Gastroesophageal sphincter (tissue), 4 donors: ENCODE results near the gene NPR1. TPM values are rescaled to one million over a fixed set of nuclear protein-coding genes. Genes with fewer than 3 reads are reported as not detected.

Experiments
- ATAC-seq: fragments of 150-250 bp; one replicate; pipeline ENCODE4 v1.9.1; 2016; ENCODE audit warnings: mild to moderate bottlenecking, moderate library complexity
- H3K27ac ChIP-seq, 4 donors: fragments of 200-600 bp; sonication (generic) in 3 of 4; 1 replicate in 3 of 4; 2 replicates in 1 of 4; pipeline ENCODE4 v1.5.1; 2016 to 2019
- H3K27me3 ChIP-seq: fragments of 200-600 bp; sonication (generic); one replicate; pipeline ENCODE4 v1.5.1; 2019
- H3K36me3 ChIP-seq, 2 donors: fragments of 200-600 bp; sonication (generic); one replicate each; pipeline ENCODE4 v1.5.1; 2019; ENCODE audit warnings: control low read depth in 1 of 2
- H3K4me1 ChIP-seq, 3 donors: fragments of 200-600 bp; sonication (generic); 1 replicate in 2 of 3; 2 replicates in 1 of 3; pipeline ENCODE4 v1.5.1; 2016 to 2019; ENCODE audit warnings: control low read depth in 2 of 3
- H3K4me3 ChIP-seq, 2 donors: fragments of 200-600 bp; sonication (generic); one replicate each; pipeline ENCODE4 v1.5.1; 2019; ENCODE audit warnings: mild to moderate bottlenecking in 1 of 2, moderate library complexity in 1 of 2
- H3K9me3 ChIP-seq, 3 donors: fragments of 200-600 bp; sonication (generic); one replicate each; pipeline ENCODE4 v1.5.1; 2017 to 2019; ENCODE audit warnings: control low read depth in 2 of 3
- EP300 ChIP-seq: sonication (generic); formaldehyde crosslinking; IDR thresholded peaks from one replicate; pipeline ENCODE4 v1.6.1; 2017; ENCODE audit warnings: antibody characterized with exemption, mild to moderate bottlenecking
- POLR2A ChIP-seq, 2 donors: fragments of 450-650 bp; IDR thresholded peaks; one replicate each; pipeline ENCODE4 v1.6.1; 2017; ENCODE audit warnings: antibody characterized with exemption in 2 of 2, mild to moderate bottlenecking in 2 of 2, moderate library complexity in 1 of 2
- POLR2AphosphoS5 ChIP-seq: sonication (generic); formaldehyde crosslinking; IDR thresholded peaks from one replicate; pipeline ENCODE4 v1.6.1; 2017; ENCODE audit warnings: antibody characterized with exemption
- WGBS, 2 donors: methylation state at CpG; one replicate each; pipeline ENCODE4 v1.1.5; 2018; ENCODE audit warnings: low coverage in 1 of 2; 5-methylcytosine and 5-hydroxymethylcytosine counted together
- total RNA-seq, 4 donors: library from RNA; depleted of rRNA; stranded (reverse); fragments of >200 nt; gene quantifications; one replicate each; pipeline ENCODE4 v1.1.0, GENCODE V29; 2016
- TF ChIP-seq, protein P1 (sequence below), 4 experiments: fragments of 200-600 bp in 2 of 4; fragments of 450-650 bp in 2 of 4; sonication (generic) in 1 of 4; IDR thresholded peaks; one replicate each; pipeline ENCODE4 v1.5.1; 2017 to 2019; ENCODE audit warnings: antibody characterized with exemption in 4 of 4, mild to moderate bottlenecking in 2 of 4, moderate library complexity in 2 of 4

NPR1 gene
- total RNA-seq, 4 donors from 2014 or later, result 36.7 to 57.0 (median 46.7) TPM

DNA sequence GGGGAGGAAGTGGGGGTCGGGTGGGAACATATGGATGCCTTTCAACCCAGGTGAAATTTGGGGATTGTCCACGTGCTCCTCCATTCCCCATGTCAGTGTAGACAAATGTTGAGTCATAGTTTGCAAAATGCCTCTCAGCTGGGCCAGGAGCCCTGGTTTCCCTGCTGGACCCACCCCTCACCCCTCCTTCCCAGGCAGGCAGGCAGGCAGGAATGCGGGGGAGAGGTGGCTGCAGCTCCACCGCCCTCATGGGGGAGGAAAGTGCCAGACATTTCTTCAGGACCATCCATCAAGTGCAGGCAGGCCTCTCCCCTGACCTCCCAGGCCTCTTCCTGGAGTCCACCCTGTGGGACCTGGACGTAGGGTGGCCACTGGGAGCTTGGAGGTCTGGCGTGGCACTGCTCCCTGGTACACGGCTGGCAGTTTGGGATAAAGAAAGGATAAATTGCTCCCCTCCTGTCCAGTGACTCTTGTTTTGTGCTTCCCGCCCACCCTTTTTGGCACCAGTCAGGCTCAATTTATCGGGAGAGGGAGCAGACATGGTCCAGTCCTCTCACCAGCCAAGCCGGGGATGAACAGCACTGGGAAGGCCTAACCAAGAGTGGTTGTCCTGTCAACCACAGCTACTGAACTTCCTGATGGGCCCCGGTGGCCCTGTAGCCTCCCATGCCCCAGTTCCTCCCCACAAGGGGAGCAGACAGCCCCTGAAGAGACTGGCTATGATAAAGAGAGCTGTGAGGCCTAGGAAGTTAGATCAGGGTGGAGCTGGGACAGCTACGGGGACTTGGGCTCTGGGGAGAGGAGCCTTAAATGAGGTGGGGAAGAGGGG, 18.9 kb downstream of the NPR1 start:
- no peaks in the 10 kb centered on the region for H3K9me3 ChIP-seq
- peak overlapping the region; percentile 83 to 97 (median 92) for H3K27ac ChIP-seq
- 40 to 54% methylated on average over 4 of the region's 12 CpGs for WGBS, 2 donors
- ATAC-seq, result peak; percentile 85
- H3K36me3 ChIP-seq, result no peaks in the 10 kb centered on the region
- TF ChIP-seq, protein P1, sequence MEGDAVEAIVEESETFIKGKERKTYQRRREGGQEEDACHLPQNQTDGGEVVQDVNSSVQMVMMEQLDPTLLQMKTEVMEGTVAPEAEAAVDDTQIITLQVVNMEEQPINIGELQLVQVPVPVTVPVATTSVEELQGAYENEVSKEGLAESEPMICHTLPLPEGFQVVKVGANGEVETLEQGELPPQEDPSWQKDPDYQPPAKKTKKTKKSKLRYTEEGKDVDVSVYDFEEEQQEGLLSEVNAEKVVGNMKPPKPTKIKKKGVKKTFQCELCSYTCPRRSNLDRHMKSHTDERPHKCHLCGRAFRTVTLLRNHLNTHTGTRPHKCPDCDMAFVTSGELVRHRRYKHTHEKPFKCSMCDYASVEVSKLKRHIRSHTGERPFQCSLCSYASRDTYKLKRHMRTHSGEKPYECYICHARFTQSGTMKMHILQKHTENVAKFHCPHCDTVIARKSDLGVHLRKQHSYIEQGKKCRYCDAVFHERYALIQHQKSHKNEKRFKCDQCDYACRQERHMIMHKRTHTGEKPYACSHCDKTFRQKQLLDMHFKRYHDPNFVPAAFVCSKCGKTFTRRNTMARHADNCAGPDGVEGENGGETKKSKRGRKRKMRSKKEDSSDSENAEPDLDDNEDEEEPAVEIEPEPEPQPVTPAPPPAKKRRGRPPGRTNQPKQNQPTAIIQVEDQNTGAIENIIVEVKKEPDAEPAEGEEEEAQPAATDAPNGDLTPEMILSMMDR (IDR thresholded peaks at IDR 0.05), result no peak
- no peak for TF ChIP-seq EP300
- no peak for TF ChIP-seq POLR2A (IDR thresholded peaks at IDR 0.05)
- TF ChIP-seq POLR2AphosphoS5, result peak; percentile 87
- no peaks in the 10 kb centered on the region for H3K27me3 ChIP-seq
- peaks cover 0 to 36% (median 22%) of the 10 kb centered on the region in 3 donors for H3K4me1 ChIP-seq
- peak overlapping the region in 1 of 2 donors; percentile 22 for H3K4me3 ChIP-seq

DNA sequence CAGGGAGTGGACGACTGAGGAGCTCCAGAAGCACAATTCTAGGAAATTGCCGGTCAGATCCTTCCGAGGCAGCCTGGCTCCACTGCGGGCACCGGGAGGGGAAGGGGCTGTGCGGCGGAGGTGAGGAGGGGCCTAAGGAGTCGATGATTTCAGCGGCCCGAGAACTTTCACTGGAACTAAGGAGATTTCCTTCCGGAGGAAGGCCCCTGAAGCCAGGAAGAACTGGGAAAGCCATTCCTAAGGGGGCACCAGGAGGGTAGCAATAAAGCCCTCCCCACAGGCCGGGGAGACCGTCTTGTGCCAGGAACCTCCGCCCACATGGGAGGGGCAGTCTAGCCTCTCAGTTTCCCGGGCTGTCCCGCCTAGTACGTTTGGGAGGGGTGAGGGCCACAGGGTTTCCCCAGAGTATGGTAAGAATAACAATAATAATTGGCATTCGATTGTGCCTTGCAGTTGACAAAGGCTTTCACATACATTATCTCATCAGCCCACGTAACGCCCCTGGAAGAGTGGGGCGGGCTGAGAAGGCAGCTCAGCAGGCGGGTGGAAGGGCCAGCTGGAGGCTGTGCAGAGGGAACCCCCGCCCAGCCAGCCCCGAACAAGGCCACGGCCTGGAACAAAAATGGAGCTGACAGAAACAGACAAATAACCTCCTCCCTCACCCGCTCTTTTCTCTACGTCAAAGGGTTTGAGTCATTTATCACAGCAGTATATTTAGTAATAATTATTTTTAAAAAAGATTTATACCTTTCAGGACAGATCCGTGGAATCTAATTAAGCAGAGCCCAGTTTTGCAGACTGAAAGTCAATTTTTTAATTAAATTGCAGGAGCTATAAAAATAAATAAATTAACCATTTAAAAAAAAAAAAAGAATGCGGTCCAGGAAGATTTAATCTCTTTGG, 19.8 kb downstream of the NPR1 start:
- Histone ChIP-seq H3K4me3 (peak overlapping the region in 1 of 2 donors; percentile 22), H3K9me3 (no peaks in the 10 kb centered on the region), H3K36me3 (no peaks in the 10 kb centered on the region), H3K27ac (peak overlapping the region; percentile 83 to 97 (median 92)), H3K27me3 (no peaks in the 10 kb centered on the region), H3K4me1 (peaks cover 0 to 36% (median 22%) of the 10 kb centered on the region in 3 donors)
- TF ChIP-seq, protein P1 (IDR thresholded peaks at IDR 0.05), result no peak
- TF ChIP-seq POLR2AphosphoS5, result peak; percentile 55
- peak; percentile 81 for ATAC-seq
- 5 to 21% methylated on average over 13 to 22 of the region's 29 CpGs for WGBS, 2 donors

DNA sequence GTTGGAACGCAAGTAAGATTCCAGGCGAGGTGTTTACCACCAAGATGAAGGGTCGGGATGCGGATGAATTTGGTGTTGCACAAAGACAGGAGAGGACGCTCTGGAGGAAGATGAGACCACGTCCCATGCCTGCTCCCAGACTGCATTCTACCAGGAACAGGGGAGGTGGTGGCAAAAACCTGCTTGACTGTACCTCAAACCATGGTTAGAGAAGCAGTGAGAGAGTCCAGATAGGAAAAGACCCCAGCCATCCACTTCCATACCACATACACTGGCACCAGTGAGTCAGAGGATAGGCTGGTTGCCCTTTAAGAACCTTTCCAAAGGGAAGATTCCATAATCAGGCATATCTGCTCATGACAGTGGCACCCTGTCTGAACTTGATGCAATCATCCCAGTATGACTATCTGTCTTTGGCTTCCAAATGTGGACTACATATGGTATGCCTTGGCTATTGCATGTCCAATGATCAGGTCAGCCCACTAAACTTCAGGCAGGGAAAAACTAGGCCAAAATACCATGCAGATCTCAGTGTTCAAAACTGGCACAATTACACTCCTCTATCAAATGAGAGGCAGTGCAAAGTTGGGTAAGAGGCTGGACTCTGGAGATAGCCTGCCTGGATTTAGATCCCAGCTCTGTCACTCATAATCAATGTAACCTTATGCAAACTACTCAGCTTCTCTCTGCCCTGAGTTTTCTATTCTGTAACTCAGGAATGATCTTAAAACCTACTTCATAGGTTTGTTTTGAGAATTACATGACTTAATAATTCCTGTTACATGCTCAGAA, 20.6 kb downstream of the NPR1 start:
- H3K27ac ChIP-seq, result peak overlapping the region; percentile 32 to 92 (median 84)
- ATAC-seq, result peak; percentile 24
- peaks cover 0 to 36% (median 22%) of the 10 kb centered on the region in 3 donors for H3K4me1 ChIP-seq
- H3K27me3 ChIP-seq, result no peaks in the 10 kb centered on the region
- H3K9me3 ChIP-seq, result no peaks in the 10 kb centered on the region
- H3K36me3 ChIP-seq, result no peaks in the 10 kb centered on the region
- 60% methylated on average over 3 to 6 of the region's 6 CpGs for WGBS, 2 donors
- no peak overlapping the region for H3K4me3 ChIP-seq
- TF ChIP-seq EP300 (no peak), POLR2AphosphoS5 (peak; percentile 37), POLR2A (IDR thresholded peaks at IDR 0.05) (no peak)

DNA sequence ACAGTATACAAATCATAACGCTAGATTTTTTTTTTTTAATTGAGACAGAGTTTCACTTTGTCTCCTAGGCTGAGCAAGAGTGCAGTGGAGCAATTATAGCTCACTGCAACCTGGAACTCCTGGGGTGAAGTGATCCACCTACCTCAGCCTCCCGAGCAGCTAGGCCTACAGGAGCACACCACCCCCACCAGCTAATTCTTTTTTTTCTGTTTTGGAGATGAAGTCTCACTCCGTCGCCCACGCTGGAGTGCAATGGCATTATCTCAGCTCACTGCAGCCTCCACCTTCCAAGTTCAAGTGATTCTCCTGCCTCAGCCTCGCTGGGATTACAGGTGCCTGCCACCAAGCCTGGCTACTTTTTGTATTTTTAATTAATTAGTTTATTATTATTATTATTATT, 21.3 kb downstream of the NPR1 start:
- TF ChIP-seq POLR2AphosphoS5, result no peak
- Histone ChIP-seq H3K27ac (peak overlapping the region in 3 of 4 donors; percentile 76 to 92 (median 91)), H3K9me3 (no peaks in the 10 kb centered on the region), H3K4me3 (no peak overlapping the region), H3K27me3 (no peaks in the 10 kb centered on the region), H3K36me3 (no peaks in the 10 kb centered on the region), H3K4me1 (peaks cover 0 to 36% (median 22%) of the 10 kb centered on the region in 3 donors)
- ATAC-seq, result no peak
- WGBS, 2 donors, result 80 to 92% methylated on average over 6 of the region's 6 CpGs

DNA sequence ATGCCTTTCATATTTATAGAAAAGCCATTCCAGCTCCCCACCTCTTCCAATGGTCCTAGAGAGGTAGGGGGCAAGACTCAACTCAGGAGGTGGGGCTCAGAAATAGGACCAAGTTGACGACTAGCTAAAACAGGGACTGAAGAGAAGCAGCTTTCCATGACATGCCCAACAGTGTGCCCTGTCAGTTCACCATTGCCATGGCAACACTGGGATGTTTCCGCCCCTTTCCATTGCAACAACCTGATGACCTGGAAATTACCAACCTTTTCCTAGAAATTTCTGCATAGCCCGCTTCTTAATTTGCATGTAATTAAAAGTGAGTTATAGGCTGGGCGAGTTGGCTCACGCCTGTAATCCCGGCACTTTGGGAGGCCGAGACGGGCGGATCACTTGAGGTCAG, 27.0 kb downstream of the NPR1 start:
- Histone ChIP-seq H3K36me3 (no peaks in the 10 kb centered on the region), H3K4me1 (no peaks in the 10 kb centered on the region), H3K27me3 (no peaks in the 10 kb centered on the region), H3K27ac (no peak overlapping the region), H3K9me3 (no peaks in the 10 kb centered on the region), H3K4me3 (no peak overlapping the region)
- WGBS, 2 donors, result 92% methylated on average over 5 to 9 of the region's 9 CpGs
- no peak for ATAC-seq
- TF ChIP-seq EP300, result no peak
- TF ChIP-seq, protein P1 (IDR thresholded peaks at IDR 0.05), result no peak
